Tibial nerve (tissue), 4 donors: ENCODE measurements around the gene KPNA6. TPM values are rescaled to one million over a fixed set of nuclear protein-coding genes. Genes with fewer than 3 reads are reported as not detected.

Source experiments
- DNase-seq, 2 donors: peaks; one replicate each; pipeline ENCODE4 v3.0.0-alpha.2; 2019; ENCODE audit warnings: low spot score in 2 of 2
- H3K27ac ChIP-seq, 4 donors: fragments of 200-600 bp; sonication (generic) in 3 of 4; one replicate each; pipeline ENCODE4 v1.5.1; 2017 to 2019; ENCODE audit warnings: mild to moderate bottlenecking in 1 of 4
- H3K27me3 ChIP-seq, 2 donors: fragments of 200-600 bp; sonication (generic) in 1 of 2; one replicate each; pipeline versions ENCODE4 v1.5.1 to v1.6.0; 2017 to 2019
- H3K36me3 ChIP-seq, 3 donors: fragments of 200-600 bp; sonication (generic); one replicate each; pipeline ENCODE4 v1.5.1; 2018 to 2019
- H3K4me1 ChIP-seq, 4 donors: fragments of 200-600 bp; sonication (generic) in 3 of 4; one replicate each; pipeline ENCODE4 v1.5.1; 2017 to 2019
- H3K4me3 ChIP-seq, 4 donors: fragments of 200-600 bp; sonication (generic) in 3 of 4; one replicate each; pipeline ENCODE4 v1.5.1; 2017 to 2019; ENCODE audit warnings: mild to moderate bottlenecking in 1 of 4, moderate library complexity in 1 of 4
- H3K9me3 ChIP-seq, 4 donors: fragments of 200-600 bp; sonication (generic) in 3 of 4; one replicate each; pipeline ENCODE4 v1.5.1; 2017 to 2019
- CTCF ChIP-seq, 5 experiments: fragments of 200-600 bp in 3 of 5; fragments of 450-650 bp in 2 of 5; sonication (generic) in 3 of 5; IDR thresholded peaks; one replicate each; pipeline ENCODE4 v1.5.1; 2016 to 2019; ENCODE audit warnings: antibody characterized with exemption in 5 of 5, mild to moderate bottlenecking in 3 of 5, moderate library complexity in 2 of 5
- EP300 ChIP-seq, 2 donors: sonication (generic); formaldehyde crosslinking; IDR thresholded peaks; one replicate each; pipeline ENCODE4 v1.6.1; 2017; ENCODE audit warnings: antibody characterized with exemption in 2 of 2, mild to moderate bottlenecking in 1 of 2
- POLR2A ChIP-seq, 2 donors: fragments of 450-650 bp; IDR thresholded peaks; one replicate each; pipeline ENCODE4 v1.6.1; 2017; ENCODE audit warnings: antibody characterized with exemption in 2 of 2, mild to moderate bottlenecking in 2 of 2, moderate library complexity in 2 of 2
- WGBS, 2 donors: methylation state at CpG; one replicate each; pipeline ENCODE4 v1.1.5; 2018; 5-methylcytosine and 5-hydroxymethylcytosine counted together
- small RNA-seq: library from RNA; depleted of rRNA; stranded (forward); fragments of <200 nt; gene quantifications from one replicate; pipeline ENCODE3, GENCODE V24; 2016
- total RNA-seq, 4 donors: library from RNA; depleted of rRNA; stranded (reverse); fragments of >200 nt; gene quantifications; one replicate each; pipeline ENCODE4 v1.1.0, GENCODE V29; 2016

KPNA6 gene
- total RNA-seq, 4 donors from 2014 or later = 30.3 to 39.3 (median 33.5) TPM

- Histone ChIP-seq H3K4me3 (peak within 1 kb of the TSS; percentile 68 to 99 (median 84)), H3K27ac (peak within 1 kb of the TSS; percentile 80 to 96 (median 92)), H3K27me3 (no peaks in the 10 kb centered on the region), H3K4me1 (peaks cover 0 to 51% (median 23%) of the 10 kb centered on the region in 4 donors), H3K36me3 (peaks cover 0 to 65% (median 13%) of the 10 kb centered on the region in 3 donors), H3K9me3 (no peaks in the 10 kb centered on the region)
- TF ChIP-seq POLR2A (IDR thresholded peaks at IDR 0.05) (peak; percentile 72 to 80), CTCF (IDR thresholded peaks at IDR 0.05) (no peak), EP300 (IDR thresholded peaks at IDR 0.05) (peak; percentile 87 to 95)
- peak; percentile 85 to 96 for DNase-seq
- 0 to 1% methylated on average over 40 to 46 of the region's 46 CpGs for WGBS, 2 donors
Observed at GRCh38 chr1:32221980-32222755, 114.3 kb downstream of the KPNA6 start, which contains the start of the genes EIF3I and TMEM234. TSS of gene EIF3I (plus strand) at chr1:32222407. CDS start at chr1:32222442, 35 bp downstream. TSS of gene TMEM234 (minus strand) at chr1:32222353. CDS start at chr1:32222322, 31 bp downstream.

GRCh38 chr1:32223683-32224082 is 115.8 kb downstream of the KPNA6 start:
- TF ChIP-seq CTCF (IDR thresholded peaks at IDR 0.05) (no peak), EP300 (IDR thresholded peaks at IDR 0.05) (no peak), POLR2A (IDR thresholded peaks at IDR 0.05) (no peak)
- Histone ChIP-seq H3K9me3 (no peaks in the 10 kb centered on the region), H3K36me3 (peaks cover 0 to 65% (median 20%) of the 10 kb centered on the region in 3 donors), H3K27me3 (no peaks in the 10 kb centered on the region), H3K4me3 (peak overlapping the region in 1 of 4 donors; percentile 77), H3K4me1 (peaks cover 0 to 51% (median 23%) of the 10 kb centered on the region in 4 donors), H3K27ac (peak overlapping the region in 2 of 4 donors; percentile 4 to 92)
- WGBS, 2 donors = 50 to 63% methylated on average over 3 of the region's 3 CpGs
- no peak for DNase-seq

- WGBS, 2 donors = 88 to 92% methylated on average over 4 of the region's 4 CpGs
- H3K9me3 ChIP-seq = no peaks in the 10 kb centered on the region
- H3K27ac ChIP-seq = peak overlapping the region in 1 of 4 donors; percentile 92
- no peak for DNase-seq
- H3K4me1 ChIP-seq = peaks cover 0 to 47% (median 23%) of the 10 kb centered on the region in 4 donors
- TF ChIP-seq CTCF (IDR thresholded peaks at IDR 0.05) (no peak), POLR2A (IDR thresholded peaks at IDR 0.05) (no peak), EP300 (IDR thresholded peaks at IDR 0.05) (no peak)
- H3K4me3 ChIP-seq = no peak overlapping the region
- H3K36me3 ChIP-seq = peaks cover 0 to 65% (median 20%) of the 10 kb centered on the region in 3 donors
- H3K27me3 ChIP-seq = no peaks in the 10 kb centered on the region
Observed at GRCh38 chr1:32224285-32224684, 116.4 kb downstream of the KPNA6 start.

Small RNA genes lying within 50 kb of the gene (small RNA-seq; reads per million reads assigned to genes)
- gene MIR5585 = not detected
- gene RF00017 = not detected

Other genes with a start within 250 kb of the KPNA6 start
- gene PTP4A2, start 169.7 kb upstream of the KPNA6 start, total RNA-seq = 100 to 1,000 TPM; 127 to 184 (median 159) TPM
- 10 to 100 TPM; 61.5 to 92.6 (median 78.6) TPM for gene KHDRBS1, start 94.2 kb upstream of the KPNA6 start, total RNA-seq
- gene TMEM39B, start 35.1 kb upstream of the KPNA6 start, total RNA-seq = 10 to 100 TPM in 2 of 4 donors, 1 to 10 TPM in 2; 3.7 to 13.2 (median 7.3) TPM
- gene TXLNA, start 71.6 kb downstream of the KPNA6 start, total RNA-seq = 10 to 100 TPM; 41.4 to 52.0 (median 49.5) TPM
- 10 to 100 TPM in 1 of 4 donors, 1 to 10 TPM in 3; 2.7 to 12.0 (median 6.2) TPM for gene CCDC28B, start 92.5 kb downstream of the KPNA6 start, total RNA-seq
- 1 to 10 TPM; 2.4 to 4.7 (median 3.7) TPM for gene IQCC, start 97.6 kb downstream of the KPNA6 start, total RNA-seq
- gene DCDC2B, start 101.0 kb downstream of the KPNA6 start, total RNA-seq = not detected
- 10 to 100 TPM; 22.5 to 29.0 (median 26.3) TPM for gene TMEM234, start 114.3 kb downstream of the KPNA6 start, total RNA-seq
- gene EIF3I, start 114.4 kb downstream of the KPNA6 start, total RNA-seq = 100 to 1,000 TPM; 121 to 172 (median 152) TPM
- gene FAM167B, start 139.2 kb downstream of the KPNA6 start, total RNA-seq = 1 to 10 TPM; 1.4 to 5.4 (median 3.5) TPM
- 1 to 10 TPM; 1.1 to 6.9 (median 2.0) TPM for gene LCK, start 143.2 kb downstream of the KPNA6 start, total RNA-seq
- gene HDAC1, start 184.0 kb downstream of the KPNA6 start, total RNA-seq = 10 to 100 TPM; 40.4 to 51.6 (median 47.1) TPM
- gene MARCKSL1, start 228.2 kb downstream of the KPNA6 start, total RNA-seq = 10 to 100 TPM; 42.4 to 61.2 (median 45.0) TPM